ENCODE data around the gene RNF17.

The RNF17 gene, protein sequence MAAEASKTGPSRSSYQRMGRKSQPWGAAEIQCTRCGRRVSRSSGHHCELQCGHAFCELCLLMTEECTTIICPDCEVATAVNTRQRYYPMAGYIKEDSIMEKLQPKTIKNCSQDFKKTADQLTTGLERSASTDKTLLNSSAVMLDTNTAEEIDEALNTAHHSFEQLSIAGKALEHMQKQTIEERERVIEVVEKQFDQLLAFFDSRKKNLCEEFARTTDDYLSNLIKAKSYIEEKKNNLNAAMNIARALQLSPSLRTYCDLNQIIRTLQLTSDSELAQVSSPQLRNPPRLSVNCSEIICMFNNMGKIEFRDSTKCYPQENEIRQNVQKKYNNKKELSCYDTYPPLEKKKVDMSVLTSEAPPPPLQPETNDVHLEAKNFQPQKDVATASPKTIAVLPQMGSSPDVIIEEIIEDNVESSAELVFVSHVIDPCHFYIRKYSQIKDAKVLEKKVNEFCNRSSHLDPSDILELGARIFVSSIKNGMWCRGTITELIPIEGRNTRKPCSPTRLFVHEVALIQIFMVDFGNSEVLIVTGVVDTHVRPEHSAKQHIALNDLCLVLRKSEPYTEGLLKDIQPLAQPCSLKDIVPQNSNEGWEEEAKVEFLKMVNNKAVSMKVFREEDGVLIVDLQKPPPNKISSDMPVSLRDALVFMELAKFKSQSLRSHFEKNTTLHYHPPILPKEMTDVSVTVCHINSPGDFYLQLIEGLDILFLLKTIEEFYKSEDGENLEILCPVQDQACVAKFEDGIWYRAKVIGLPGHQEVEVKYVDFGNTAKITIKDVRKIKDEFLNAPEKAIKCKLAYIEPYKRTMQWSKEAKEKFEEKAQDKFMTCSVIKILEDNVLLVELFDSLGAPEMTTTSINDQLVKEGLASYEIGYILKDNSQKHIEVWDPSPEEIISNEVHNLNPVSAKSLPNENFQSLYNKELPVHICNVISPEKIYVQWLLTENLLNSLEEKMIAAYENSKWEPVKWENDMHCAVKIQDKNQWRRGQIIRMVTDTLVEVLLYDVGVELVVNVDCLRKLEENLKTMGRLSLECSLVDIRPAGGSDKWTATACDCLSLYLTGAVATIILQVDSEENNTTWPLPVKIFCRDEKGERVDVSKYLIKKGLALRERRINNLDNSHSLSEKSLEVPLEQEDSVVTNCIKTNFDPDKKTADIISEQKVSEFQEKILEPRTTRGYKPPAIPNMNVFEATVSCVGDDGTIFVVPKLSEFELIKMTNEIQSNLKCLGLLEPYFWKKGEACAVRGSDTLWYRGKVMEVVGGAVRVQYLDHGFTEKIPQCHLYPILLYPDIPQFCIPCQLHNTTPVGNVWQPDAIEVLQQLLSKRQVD (N-terminal part only)
- long read RNA-seq, result 0 reads

DNA sequence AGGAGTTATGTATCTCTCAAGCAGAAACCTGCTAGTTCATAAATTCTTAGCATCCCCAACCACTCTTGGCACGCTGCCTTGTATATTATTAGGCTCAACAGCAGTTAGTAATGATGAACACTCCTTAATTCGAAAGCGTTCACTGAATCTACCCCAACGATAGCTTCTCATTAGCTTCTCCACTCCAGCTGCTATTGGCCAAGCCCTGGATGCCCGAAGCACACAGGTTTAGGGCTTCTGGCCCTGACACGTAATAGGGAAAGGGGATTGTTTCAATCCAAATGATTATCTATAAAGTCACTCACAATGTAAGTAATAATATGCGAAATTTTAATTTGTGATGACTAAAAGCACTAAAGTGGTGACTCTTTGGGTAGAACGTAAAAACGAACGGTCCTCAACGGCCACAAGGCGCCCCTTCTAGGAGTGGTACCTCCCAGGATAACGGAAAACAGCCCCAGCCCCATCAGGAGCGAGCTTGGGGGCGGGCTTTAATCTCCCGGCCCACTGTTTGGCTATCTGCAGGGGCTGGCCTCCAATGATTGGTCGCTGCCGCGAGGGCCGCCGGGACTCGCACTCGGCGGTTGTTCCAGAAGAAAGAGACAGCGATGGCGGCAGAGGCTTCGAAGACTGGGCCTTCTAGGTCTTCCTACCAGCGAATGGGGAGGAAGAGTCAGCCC, at the start of gene RNF17:
Gene RNF17 (plus strand): TSS at position 574 of the 680 bp plus-strand sequence. CDS start 35 bp downstream, at position 609.
- no peak within 1 kb of the TSS for H3K4me3 ChIP-seq (replicated peaks; ENCODE audit: insufficient read depth, low read length)

DNA sequence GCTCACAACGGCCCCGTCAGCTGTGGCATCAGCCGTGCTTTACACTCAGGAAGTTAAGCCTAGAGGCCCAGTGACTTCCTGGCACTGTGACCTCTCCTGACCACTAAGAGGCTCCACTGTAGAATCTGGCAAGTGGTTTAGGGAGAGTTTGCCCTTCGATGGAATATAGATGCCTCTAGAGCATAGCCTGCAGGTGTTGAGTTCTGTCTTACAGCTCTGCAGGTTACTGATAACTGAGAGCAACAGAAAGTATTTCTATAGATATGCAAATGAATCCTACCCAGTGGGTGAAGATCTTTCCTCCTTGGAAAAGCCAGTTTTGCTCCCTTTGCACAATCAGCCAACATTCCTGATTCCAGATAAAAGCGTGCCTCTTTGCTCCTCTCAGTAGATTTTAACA, 48.0 kb upstream of the RNF17 start:
- DNase-seq (ENCODE audit: low read depth in 1 of 2, low spot score in 1 of 2), result no peak
- no peak overlapping the region for H3K27ac ChIP-seq (replicated peaks)
- no peak for TF ChIP-seq SPI1 (IDR thresholded peaks at IDR 0.05; ENCODE audit: borderline replicate concordance, low read depth)
- no peak for TF ChIP-seq GABPA (IDR thresholded peaks at IDR 0.05; ENCODE audit: low read depth)
- TF ChIP-seq, protein P1, sequence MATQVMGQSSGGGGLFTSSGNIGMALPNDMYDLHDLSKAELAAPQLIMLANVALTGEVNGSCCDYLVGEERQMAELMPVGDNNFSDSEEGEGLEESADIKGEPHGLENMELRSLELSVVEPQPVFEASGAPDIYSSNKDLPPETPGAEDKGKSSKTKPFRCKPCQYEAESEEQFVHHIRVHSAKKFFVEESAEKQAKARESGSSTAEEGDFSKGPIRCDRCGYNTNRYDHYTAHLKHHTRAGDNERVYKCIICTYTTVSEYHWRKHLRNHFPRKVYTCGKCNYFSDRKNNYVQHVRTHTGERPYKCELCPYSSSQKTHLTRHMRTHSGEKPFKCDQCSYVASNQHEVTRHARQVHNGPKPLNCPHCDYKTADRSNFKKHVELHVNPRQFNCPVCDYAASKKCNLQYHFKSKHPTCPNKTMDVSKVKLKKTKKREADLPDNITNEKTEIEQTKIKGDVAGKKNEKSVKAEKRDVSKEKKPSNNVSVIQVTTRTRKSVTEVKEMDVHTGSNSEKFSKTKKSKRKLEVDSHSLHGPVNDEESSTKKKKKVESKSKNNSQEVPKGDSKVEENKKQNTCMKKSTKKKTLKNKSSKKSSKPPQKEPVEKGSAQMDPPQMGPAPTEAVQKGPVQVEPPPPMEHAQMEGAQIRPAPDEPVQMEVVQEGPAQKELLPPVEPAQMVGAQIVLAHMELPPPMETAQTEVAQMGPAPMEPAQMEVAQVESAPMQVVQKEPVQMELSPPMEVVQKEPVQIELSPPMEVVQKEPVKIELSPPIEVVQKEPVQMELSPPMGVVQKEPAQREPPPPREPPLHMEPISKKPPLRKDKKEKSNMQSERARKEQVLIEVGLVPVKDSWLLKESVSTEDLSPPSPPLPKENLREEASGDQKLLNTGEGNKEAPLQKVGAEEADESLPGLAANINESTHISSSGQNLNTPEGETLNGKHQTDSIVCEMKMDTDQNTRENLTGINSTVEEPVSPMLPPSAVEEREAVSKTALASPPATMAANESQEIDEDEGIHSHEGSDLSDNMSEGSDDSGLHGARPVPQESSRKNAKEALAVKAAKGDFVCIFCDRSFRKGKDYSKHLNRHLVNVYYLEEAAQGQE (IDR thresholded peaks at IDR 0.05; ENCODE audit: insufficient replicate concordance, low read depth), result no peak
- TF ChIP-seq POLR2AphosphoS5 (IDR thresholded peaks at IDR 0.05; ENCODE audit: low read depth), result no peak
- TF ChIP-seq, protein P2, sequence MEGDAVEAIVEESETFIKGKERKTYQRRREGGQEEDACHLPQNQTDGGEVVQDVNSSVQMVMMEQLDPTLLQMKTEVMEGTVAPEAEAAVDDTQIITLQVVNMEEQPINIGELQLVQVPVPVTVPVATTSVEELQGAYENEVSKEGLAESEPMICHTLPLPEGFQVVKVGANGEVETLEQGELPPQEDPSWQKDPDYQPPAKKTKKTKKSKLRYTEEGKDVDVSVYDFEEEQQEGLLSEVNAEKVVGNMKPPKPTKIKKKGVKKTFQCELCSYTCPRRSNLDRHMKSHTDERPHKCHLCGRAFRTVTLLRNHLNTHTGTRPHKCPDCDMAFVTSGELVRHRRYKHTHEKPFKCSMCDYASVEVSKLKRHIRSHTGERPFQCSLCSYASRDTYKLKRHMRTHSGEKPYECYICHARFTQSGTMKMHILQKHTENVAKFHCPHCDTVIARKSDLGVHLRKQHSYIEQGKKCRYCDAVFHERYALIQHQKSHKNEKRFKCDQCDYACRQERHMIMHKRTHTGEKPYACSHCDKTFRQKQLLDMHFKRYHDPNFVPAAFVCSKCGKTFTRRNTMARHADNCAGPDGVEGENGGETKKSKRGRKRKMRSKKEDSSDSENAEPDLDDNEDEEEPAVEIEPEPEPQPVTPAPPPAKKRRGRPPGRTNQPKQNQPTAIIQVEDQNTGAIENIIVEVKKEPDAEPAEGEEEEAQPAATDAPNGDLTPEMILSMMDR (IDR thresholded peaks at IDR 0.05; ENCODE audit: insufficient read depth, low read length), result no peak
- no peak overlapping the region for H3K4me3 ChIP-seq (replicated peaks; ENCODE audit: insufficient read depth, low read length)
- H3K27me3 ChIP-seq (ENCODE audit: insufficient read depth, poor library complexity, severe bottlenecking), result no peaks in the 10 kb centered on the region

More for the DNA sequence above, at the start of gene RNF17:
- TF ChIP-seq POLR2AphosphoS5 (IDR thresholded peaks at IDR 0.05; ENCODE audit: low read depth), result no peak
- TF ChIP-seq, protein P2 (IDR thresholded peaks at IDR 0.05; ENCODE audit: insufficient read depth, low read length), result no peak
- TF ChIP-seq GABPA (IDR thresholded peaks at IDR 0.05; ENCODE audit: low read depth), result no peak
- TF ChIP-seq, protein P1 (IDR thresholded peaks at IDR 0.05; ENCODE audit: insufficient replicate concordance, low read depth), result no peak
- TF ChIP-seq SPI1 (IDR thresholded peaks at IDR 0.05; ENCODE audit: borderline replicate concordance, low read depth), result no peak
- peaks cover 16% of the 10 kb centered on the region for H3K27me3 ChIP-seq (ENCODE audit: insufficient read depth, poor library complexity, severe bottlenecking)
- H3K27ac ChIP-seq (replicated peaks), result no peak within 1 kb of the TSS
- no peak for DNase-seq (ENCODE audit: low read depth in 1 of 2, low spot score in 1 of 2)

DNA sequence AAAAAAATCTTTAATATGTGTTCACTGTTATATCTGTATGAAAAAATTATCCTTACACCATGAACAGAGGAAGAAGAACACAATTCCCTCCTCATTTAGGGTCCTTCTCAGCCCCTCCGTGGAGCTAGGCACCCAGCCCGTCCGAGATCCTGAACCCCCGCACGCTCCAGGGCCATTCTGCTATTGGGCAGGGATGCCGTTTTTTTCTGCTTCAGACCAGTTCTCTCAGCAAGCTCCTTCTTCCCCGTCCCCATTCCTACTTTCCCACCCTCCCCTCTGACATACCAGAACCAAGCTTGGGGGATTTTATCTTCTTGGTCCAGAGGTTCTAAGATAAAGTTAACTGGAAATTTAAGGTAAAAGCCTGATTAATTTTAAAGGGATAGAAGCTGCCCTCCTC, 47.5 kb upstream of the RNF17 start:
- TF ChIP-seq GABPA (IDR thresholded peaks at IDR 0.05; ENCODE audit: low read depth) (no peak), SPI1 (IDR thresholded peaks at IDR 0.05; ENCODE audit: borderline replicate concordance, low read depth) (no peak), POLR2AphosphoS5 (IDR thresholded peaks at IDR 0.05; ENCODE audit: low read depth) (no peak)
- TF ChIP-seq, protein P1 (IDR thresholded peaks at IDR 0.05; ENCODE audit: insufficient replicate concordance, low read depth), result no peak
- TF ChIP-seq, protein P2 (IDR thresholded peaks at IDR 0.05; ENCODE audit: insufficient read depth, low read length), result no peak
- DNase-seq (ENCODE audit: low read depth in 1 of 2, low spot score in 1 of 2), result no peak
- Histone ChIP-seq H3K27me3 (ENCODE audit: insufficient read depth, poor library complexity, severe bottlenecking) (no peaks in the 10 kb centered on the region), H3K4me3 (replicated peaks; ENCODE audit: insufficient read depth, low read length) (no peak overlapping the region), H3K27ac (replicated peaks) (no peak overlapping the region)

All from HL-60 (cell line).